COR-L47 (cell line): ENCODE data around the gene UBE4B.
"Not testable (repeated sequence)": the region's sequence is repeated elsewhere in the genome, so short reads cannot be mapped to it uniquely, and the experiment has no call there.

Source experiments
- DNase-seq: peaks from one replicate; lab custom pipeline; 2025; lab: John Stamatoyannopoulos, UW

Gene UBE4B

GRCh38 chr1:10210841-10211804, 178.4 kb downstream of the UBE4B start:
- DNase-seq = peak; percentile 66

GRCh38 chr1:10211805-10212410, 179.2 kb downstream of the UBE4B start:
- DNase-seq = no peak

DNA sequence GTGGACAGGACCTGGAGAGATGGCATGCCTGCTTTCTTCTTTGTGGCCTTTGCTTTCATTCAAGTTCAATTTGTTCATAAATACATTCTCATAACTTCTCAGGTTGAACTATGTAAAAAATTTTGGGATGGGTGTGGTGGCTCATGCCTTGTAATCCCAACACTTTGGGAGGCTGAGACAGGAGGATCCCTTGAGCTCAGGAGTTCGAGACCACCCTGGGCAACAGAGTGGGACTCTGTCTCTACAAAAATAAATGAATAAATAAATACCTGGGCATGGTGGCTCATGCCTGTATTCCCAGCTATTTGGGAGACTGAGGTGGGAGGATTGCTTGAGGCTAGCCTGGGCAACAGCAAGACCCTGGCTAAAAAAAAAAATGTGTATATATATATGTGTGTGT, 179.7 kb downstream of the UBE4B start:
- no peak for DNase-seq

DNA sequence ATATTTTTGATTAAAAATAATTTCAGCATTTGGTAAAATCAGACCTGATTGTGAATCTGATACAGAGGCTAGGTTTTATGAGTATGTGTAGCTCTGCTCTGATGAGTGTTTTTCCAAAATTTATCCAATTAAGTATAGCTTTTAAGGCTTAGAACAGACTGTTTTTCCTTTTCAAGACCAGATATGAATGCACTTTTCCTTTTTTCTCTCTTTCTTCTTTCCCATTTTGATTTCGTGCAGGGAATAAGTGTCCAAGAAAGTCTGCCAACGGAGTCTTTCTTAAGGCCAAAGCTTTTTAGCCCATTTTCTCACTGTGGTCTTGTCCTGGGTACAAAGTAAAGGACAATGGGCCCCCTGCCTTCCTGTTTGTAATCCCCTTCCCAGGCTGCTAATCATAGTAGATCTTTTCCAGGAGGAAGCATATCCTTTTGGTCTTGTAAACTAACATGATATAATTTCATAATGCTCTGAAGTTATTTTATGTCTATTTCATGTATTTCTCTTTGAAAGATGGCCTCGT, 180.5 kb downstream of the UBE4B start:
- DNase-seq = no peak

DNA sequence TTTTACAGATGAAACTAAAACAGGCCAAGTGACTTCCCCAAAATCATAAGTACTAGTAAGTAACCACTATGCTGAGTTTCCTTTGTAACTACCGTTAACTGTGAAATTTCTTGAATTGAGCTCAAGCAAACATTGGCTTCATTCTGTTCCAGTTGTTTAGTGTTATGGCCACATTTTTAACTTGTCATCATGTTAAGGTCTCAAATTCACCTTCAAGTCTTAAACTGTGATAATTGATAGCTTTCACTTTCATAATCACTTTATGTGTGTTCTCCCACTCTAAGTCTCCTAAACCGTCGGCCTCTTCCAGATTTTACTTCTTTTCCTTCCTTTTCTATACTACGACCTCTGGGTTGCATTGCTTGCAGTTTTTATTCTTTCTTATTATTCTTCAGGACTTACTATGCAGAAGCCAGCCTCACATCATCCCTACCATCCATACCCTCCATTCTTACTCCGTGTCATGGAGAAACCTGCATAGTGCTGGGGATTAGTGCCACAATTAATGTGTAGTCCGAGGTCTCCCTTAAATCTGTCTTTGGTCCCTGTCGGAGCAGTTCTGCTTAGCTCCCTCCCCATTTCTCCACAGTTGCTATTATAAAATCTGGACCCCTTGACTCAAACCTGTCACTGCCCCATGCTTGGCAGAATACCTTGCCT, 183.5 kb downstream of the UBE4B start:
- DNase-seq = no peak

DNA sequence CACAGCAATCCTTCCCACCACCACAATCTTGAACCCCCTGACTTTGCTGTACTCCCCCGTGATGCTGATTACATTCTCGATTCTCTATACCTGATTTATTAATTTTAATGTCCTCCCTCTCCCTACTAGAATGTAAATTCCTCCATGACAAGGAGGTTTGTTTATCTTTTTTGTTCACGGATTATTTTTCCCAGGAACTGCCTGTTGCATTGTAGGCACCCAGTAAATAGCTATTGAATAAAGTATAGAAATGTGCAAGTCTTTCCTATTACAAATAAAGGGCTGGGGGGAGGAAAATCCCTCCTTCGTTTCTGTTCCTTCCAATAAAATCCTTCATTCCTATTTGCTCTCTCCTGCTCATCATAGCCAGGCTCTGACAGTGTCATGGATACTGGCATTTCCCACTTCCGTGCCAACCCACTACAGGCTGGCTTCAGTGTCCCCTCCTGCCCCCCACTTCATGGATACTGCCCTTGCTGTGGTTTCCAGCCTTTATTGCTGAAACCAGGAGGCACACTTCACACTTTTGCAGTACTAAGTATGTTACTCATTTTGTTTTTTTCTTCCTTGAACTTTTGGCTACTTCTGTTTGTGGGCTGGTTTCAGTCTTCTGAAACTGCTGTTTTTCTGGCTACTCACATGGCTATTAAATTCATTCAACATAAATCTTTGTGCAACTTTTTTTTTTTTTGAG, 185.1 kb downstream of the UBE4B start:
- no peak for DNase-seq

GRCh38 chr1:10220200-10220599, 187.4 kb downstream of the UBE4B start:
- DNase-seq = no peak

GRCh38 chr1:10220657-10221056, 187.9 kb downstream of the UBE4B start:
- not testable (repeated sequence) for DNase-seq

DNA sequence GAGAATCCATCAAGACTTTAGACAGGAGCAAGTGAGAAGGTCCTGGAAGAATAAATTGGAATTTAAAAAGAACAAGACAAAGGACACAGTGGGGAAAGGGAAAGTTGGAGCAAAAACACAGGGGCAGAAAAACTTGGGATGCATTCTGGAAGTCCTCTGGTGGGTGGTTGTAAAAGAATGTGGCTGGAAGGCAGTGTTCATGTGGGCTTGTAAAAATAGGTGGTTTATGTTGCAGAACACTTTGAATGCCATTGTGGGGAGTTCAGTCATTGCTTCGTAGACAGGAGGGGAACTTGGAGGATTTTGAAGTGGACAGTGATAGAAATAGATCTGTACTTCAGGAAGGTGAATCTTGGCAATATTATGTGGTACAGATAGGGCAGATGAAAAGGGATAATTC, 192.8 kb downstream of the UBE4B start:
- DNase-seq = no peak

GRCh38 chr1:10228528-10228927, 195.8 kb downstream of the UBE4B start:
- DNase-seq = no peak

- no peak for DNase-seq
Measured at GRCh38 chr1:10229903-10230302, 197.1 kb downstream of the UBE4B start.
